Heart right ventricle (tissue), 16 donors: ENCODE measurements around the gene FOXC1. TPM values are rescaled to one million over a fixed set of nuclear protein-coding genes. Genes with fewer than 3 reads are reported as not detected.

Source experiments
- ATAC-seq, 8 donors: fragments of 200-7000 bp; cut with Tn5 transposase; one replicate each; pipeline ENCODE4 v1.9.1; 2020; ENCODE audit warnings: mild to moderate bottlenecking in 8 of 8, moderate library complexity in 8 of 8, moderate number of reproducible peaks in 1 of 8
- DNase-seq, 2 donors: peaks; one replicate each; pipeline ENCODE4 v3.0.0-alpha.2; 2020
- H3K27ac ChIP-seq, 10 donors: fragments of 200-600 bp; sonication (generic) in 2 of 10; one replicate each; pipeline versions ENCODE4 v1.5.0 to v1.8.0; 2020 to 2022; ENCODE audit warnings: mild to moderate bottlenecking in 3 of 10
- H3K27me3 ChIP-seq, 7 donors: fragments of 200-600 bp; one replicate each; pipeline ENCODE4 v1.8.0; 2021 to 2022; ENCODE audit warnings: mild to moderate bottlenecking in 2 of 7
- H3K36me3 ChIP-seq, 9 donors: fragments of 200-600 bp; sonication (generic) in 1 of 9; one replicate each; pipeline versions ENCODE4 v1.5.0 to v1.8.0; 2020 to 2022; ENCODE audit warnings: mild to moderate bottlenecking in 2 of 9
- H3K4me1 ChIP-seq, 9 donors: fragments of 200-600 bp; sonication (generic) in 1 of 9; one replicate each; pipeline versions ENCODE4 v1.5.0 to v1.8.0; 2020 to 2022; ENCODE audit warnings: mild to moderate bottlenecking in 4 of 9
- H3K4me3 ChIP-seq, 10 donors: fragments of 200-600 bp; sonication (generic) in 2 of 10; one replicate each; pipeline versions ENCODE4 v1.5.0 to v1.8.0; 2020 to 2022; ENCODE audit warnings: mild to moderate bottlenecking in 7 of 10, moderate library complexity in 2 of 10
- H3K9me3 ChIP-seq, 11 donors: fragments of 200-600 bp in 10 of 11; sonication (generic) in 2 of 11; one replicate each; pipeline versions ENCODE4 v1.5.0 to v1.8.0; 2013 to 2022; ENCODE audit warnings: mild to moderate bottlenecking in 2 of 11, control low read depth in 1 of 11, moderate library complexity in 1 of 11
- WGBS, 2 donors: extraction: QIAGEN DNeasy Blood & Tissue Kit; methylation state at CpG; one replicate each; pipeline ENCODE4 v1.1.7; 2013; ENCODE audit warnings: inconsistent platforms in 1 of 2; 5-methylcytosine and 5-hydroxymethylcytosine counted together
- intact Hi-C, 10 donors: fragments of 100-400 bp; cut with DNase I; formaldehyde crosslinking; loops; one replicate each; pipeline versions ENCODE4 v1.11.1 to v1.14.2; 2022
- polyA plus RNA-seq, 2 donors: library from polyadenylated mRNA; stranded (reverse); fragments of 200-250 nt; gene quantifications; one replicate each; pipeline ENCODE4 v1.2.3, GENCODE V29; 2013
- total RNA-seq, 10 donors: library from RNA; stranded (reverse); fragmentation: NEBNext Ultra II Directional in 3 of 10; extraction: Animal tissue kit (Norgen Biotek cat#: 25700) in 3 of 10; gene quantifications; one replicate each; pipeline versions ENCODE4 v1.2.1 to v1.2.4, GENCODE V29; 2021 to 2023
- TF ChIP-seq, protein P1 (sequence below), 9 donors: fragments of 200-600 bp; sonication (generic) in 2 of 9; IDR thresholded peaks; one replicate each; pipeline versions ENCODE4 v1.5.0 to v1.8.0; 2021 to 2022; ENCODE audit warnings: antibody characterized with exemption in 9 of 9, mild to moderate bottlenecking in 5 of 9, moderate library complexity in 1 of 9
- donor health status: Arrhythmogenic right ventricular cardiomyopathy.
- donor health status: ischemic (EF 13 %, LVEDD 7.1; RV severe dilation, severe dysfunction).
- donor health status: healthy with polysubstance abuse.
- donor health status: DM: no; HTN: yes; CAD: no.
- donor health status: DM: no; HTN: no; CAD: no.
- donor health status: ischemic (EF 25% LVEDD 6.9; RV normal size, moderate dysfunction).
- donor health status: ischemic (EF 25% LVEDD 5.7; RV mildly dilated, moderate dysfunction).
- donor health status: healthy.
- donor health status: DM: yes; HTN: yes; CAD: no.
- donor health status: Ischemic cardiomyopathy.
- donor health status: ischemic (EF 35%, LVEDD 5.7; RV mildly dilated, moderate dysfunction).
- donor health status: nonischemic (EF 11% LVEDD 7.7; RV severe dilation, severe dysfunction).
- donor health status: DM: yes; HTN: yes; CAD: no.
- donor health status: PGD.
- donor health status: ischemic (EF 29% LVEDD 5.4; RV normal size, mild dysfunction).
- donor health status: nonischemic (EF 23%, LVEDD 6.1; RV moderate dilation, normal function).

FOXC1 gene
- total and polyA plus RNA-seq, 12 donors: 2.8 to 7.4 (median 4.0) TPM

GRCh38 chr6:1609041-1609647 is 571 bp upstream of the FOXC1 start:
- intact Hi-C loops: loop anchor here in 9 of 10 donors (5.0 to 10.0 kb wide), 11 partner anchors 76 to 1088 kb away; no protein-coding TSS in a partner anchor
- TF ChIP-seq, protein P1, sequence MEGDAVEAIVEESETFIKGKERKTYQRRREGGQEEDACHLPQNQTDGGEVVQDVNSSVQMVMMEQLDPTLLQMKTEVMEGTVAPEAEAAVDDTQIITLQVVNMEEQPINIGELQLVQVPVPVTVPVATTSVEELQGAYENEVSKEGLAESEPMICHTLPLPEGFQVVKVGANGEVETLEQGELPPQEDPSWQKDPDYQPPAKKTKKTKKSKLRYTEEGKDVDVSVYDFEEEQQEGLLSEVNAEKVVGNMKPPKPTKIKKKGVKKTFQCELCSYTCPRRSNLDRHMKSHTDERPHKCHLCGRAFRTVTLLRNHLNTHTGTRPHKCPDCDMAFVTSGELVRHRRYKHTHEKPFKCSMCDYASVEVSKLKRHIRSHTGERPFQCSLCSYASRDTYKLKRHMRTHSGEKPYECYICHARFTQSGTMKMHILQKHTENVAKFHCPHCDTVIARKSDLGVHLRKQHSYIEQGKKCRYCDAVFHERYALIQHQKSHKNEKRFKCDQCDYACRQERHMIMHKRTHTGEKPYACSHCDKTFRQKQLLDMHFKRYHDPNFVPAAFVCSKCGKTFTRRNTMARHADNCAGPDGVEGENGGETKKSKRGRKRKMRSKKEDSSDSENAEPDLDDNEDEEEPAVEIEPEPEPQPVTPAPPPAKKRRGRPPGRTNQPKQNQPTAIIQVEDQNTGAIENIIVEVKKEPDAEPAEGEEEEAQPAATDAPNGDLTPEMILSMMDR (IDR thresholded peaks at IDR 0.05): no peak
- Histone ChIP-seq H3K36me3 (no peaks in the 10 kb centered on the region), H3K9me3 (no peaks in the 10 kb centered on the region), H3K4me3 (peak overlapping the region; percentile 21 to 81 (median 70)), H3K27me3 (peaks cover 16 to 94% (median 74%) of the 10 kb centered on the region in 7 donors), H3K4me1 (peaks cover under 1 to 73% (median 17%) of the 10 kb centered on the region in 9 donors), H3K27ac (peak overlapping the region; percentile 73 to 92 (median 81))
- 1% methylated on average over 47 to 58 of the region's 58 CpGs for WGBS, 2 donors
- DNase-seq: peak in 1 of 2 donors; percentile 44
- peak in 3 of 8 donors; percentile 1 to 15 (median 2) for ATAC-seq

DNA sequence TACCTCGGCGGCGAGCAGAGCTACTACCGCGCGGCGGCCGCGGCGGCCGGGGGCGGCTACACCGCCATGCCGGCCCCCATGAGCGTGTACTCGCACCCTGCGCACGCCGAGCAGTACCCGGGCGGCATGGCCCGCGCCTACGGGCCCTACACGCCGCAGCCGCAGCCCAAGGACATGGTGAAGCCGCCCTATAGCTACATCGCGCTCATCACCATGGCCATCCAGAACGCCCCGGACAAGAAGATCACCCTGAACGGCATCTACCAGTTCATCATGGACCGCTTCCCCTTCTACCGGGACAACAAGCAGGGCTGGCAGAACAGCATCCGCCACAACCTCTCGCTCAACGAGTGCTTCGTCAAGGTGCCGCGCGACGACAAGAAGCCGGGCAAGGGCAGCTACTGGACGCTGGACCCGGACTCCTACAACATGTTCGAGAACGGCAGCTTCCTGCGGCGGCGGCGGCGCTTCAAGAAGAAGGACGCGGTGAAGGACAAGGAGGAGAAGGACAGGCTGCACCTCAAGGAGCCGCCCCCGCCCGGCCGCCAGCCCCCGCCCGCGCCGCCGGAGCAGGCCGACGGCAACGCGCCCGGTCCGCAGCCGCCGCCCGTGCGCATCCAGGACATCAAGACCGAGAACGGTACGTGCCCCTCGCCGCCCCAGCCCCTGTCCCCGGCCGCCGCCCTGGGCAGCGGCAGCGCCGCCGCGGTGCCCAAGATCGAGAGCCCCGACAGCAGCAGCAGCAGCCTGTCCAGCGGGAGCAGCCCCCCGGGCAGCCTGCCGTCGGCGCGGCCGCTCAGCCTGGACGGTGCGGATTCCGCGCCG is 994 bp downstream of the FOXC1 start:
- ATAC-seq: no peak
- H3K4me3 ChIP-seq: peak overlapping the region; percentile 53 to 81 (median 70)
- H3K27ac ChIP-seq: peak overlapping the region; percentile 81 to 93 (median 91)
- H3K36me3 ChIP-seq: no peaks in the 10 kb centered on the region
- peaks cover 6 to 94% (median 76%) of the 10 kb centered on the region in 7 donors for H3K27me3 ChIP-seq
- intact Hi-C loops: loop anchor here in 1 of 10 donors (5.0 to 10.0 kb wide), 2 partner anchors 77 to 194 kb away; no protein-coding TSS in a partner anchor
- 1 to 2% methylated on average over 94 to 101 of the region's 101 CpGs for WGBS, 2 donors
- TF ChIP-seq, protein P1 (IDR thresholded peaks at IDR 0.05): no peak
- DNase-seq: peak in 1 of 2 donors; percentile 37
- H3K9me3 ChIP-seq: no peaks in the 10 kb centered on the region
- peaks cover 0 to 65% (median 5%) of the 10 kb centered on the region in 9 donors for H3K4me1 ChIP-seq

GRCh38 chr6:1611322-1611571 is 1.5 kb downstream of the FOXC1 start:
- DNase-seq: peak in 1 of 2 donors; percentile 48
- peaks cover 0 to 64% (median 5%) of the 10 kb centered on the region in 9 donors for H3K4me1 ChIP-seq
- peaks cover 2 to 94% (median 71%) of the 10 kb centered on the region in 7 donors for H3K27me3 ChIP-seq
- ATAC-seq: no peak
- no peaks in the 10 kb centered on the region for H3K36me3 ChIP-seq
- TF ChIP-seq, protein P1 (IDR thresholded peaks at IDR 0.05): peak in 3 of 9 donors; percentile 19 to 34 (median 23)
- peak overlapping the region; percentile 53 to 81 (median 70) for H3K4me3 ChIP-seq
- 1 to 2% methylated on average over 16 to 38 of the region's 38 CpGs for WGBS, 2 donors
- intact Hi-C loops: loop anchor here in 1 of 10 donors (5.0 to 10.0 kb wide), 2 partner anchors 76 to 194 kb away; no protein-coding TSS in a partner anchor
- H3K27ac ChIP-seq: peak overlapping the region; percentile 81 to 93 (median 91)
- no peaks in the 10 kb centered on the region for H3K9me3 ChIP-seq

DNA sequence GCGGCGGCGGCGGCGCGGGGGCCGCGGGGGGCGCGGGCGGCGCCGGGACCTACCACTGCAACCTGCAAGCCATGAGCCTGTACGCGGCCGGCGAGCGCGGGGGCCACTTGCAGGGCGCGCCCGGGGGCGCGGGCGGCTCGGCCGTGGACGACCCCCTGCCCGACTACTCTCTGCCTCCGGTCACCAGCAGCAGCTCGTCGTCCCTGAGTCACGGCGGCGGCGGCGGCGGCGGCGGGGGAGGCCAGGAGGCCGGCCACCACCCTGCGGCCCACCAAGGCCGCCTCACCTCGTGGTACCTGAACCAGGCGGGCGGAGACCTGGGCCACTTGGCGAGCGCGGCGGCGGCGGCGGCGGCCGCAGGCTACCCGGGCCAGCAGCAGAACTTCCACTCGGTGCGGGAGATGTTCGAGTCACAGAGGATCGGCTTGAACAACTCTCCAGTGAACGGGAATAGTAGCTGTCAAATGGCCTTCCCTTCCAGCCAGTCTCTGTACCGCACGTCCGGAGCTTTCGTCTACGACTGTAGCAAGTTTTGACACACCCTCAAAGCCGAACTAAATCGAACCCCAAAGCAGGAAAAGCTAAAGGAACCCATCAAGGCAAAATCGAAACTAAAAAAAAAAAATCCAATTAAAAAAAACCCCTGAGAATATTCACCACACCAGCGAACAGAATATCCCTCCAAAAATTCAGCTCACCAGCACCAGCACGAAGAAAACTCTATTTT is 2.0 kb downstream of the FOXC1 start:
- peaks cover 0 to 94% (median 70%) of the 10 kb centered on the region in 7 donors for H3K27me3 ChIP-seq
- intact Hi-C loops: loop anchor here in 1 of 10 donors (5.0 to 10.0 kb wide), 2 partner anchors 76 to 193 kb away; no protein-coding TSS in a partner anchor
- H3K4me1 ChIP-seq: peaks cover 0 to 63% (median 5%) of the 10 kb centered on the region in 9 donors
- ATAC-seq (no peak), DNase-seq (peak in 1 of 2 donors; percentile 32)
- peak overlapping the region; percentile 53 to 93 (median 81) for H3K27ac ChIP-seq
- TF ChIP-seq, protein P1 (IDR thresholded peaks at IDR 0.05): no peak
- H3K4me3 ChIP-seq: peak overlapping the region; percentile 47 to 81 (median 70)
- H3K36me3 ChIP-seq: no peaks in the 10 kb centered on the region
- WGBS, 2 donors: 4 to 9% methylated on average over 69 to 71 of the region's 71 CpGs
- no peaks in the 10 kb centered on the region for H3K9me3 ChIP-seq
